Measurements from ENCODE around the gene BTG2.
A peak's percentile ranks its signal among the peaks of the same experiment; 100 is the strongest.

BTG2 gene

GRCh38 chr1:203276916-203277545 is 28.3 kb upstream of the BTG2 start:
- peak in 1 of 2 experiments; percentile 61 for DNase-seq

GRCh38 chr1:203278082-203278884 is 27.0 kb upstream of the BTG2 start:
- peak; percentile 90 to 96 for DNase-seq

- DNase-seq: no peak
Measured at GRCh38 chr1:203278885-203279406, 26.4 kb upstream of the BTG2 start.

- no peak for DNase-seq
Measured at GRCh38 chr1:203280061-203280460, 25.3 kb upstream of the BTG2 start.

GRCh38 chr1:203281033-203281432 is 24.3 kb upstream of the BTG2 start:
- no peak for DNase-seq

- no peak for DNase-seq
Measured at GRCh38 chr1:203281851-203282661, 23.3 kb upstream of the BTG2 start.

GRCh38 chr1:203282720-203283542 is 22.4 kb upstream of the BTG2 start:
- DNase-seq: no peak

- no peak for DNase-seq
Measured at GRCh38 chr1:203283597-203283996, 21.7 kb upstream of the BTG2 start.

GRCh38 chr1:203284411-203285123 is 20.8 kb upstream of the BTG2 start:
- DNase-seq: no peak

GRCh38 chr1:203286161-203286984 is 18.9 kb upstream of the BTG2 start:
- DNase-seq: peak in 1 of 2 experiments; percentile 37

- DNase-seq: no peak
Measured at GRCh38 chr1:203287109-203287893, 18.0 kb upstream of the BTG2 start.

GRCh38 chr1:203287898-203288297 is 17.4 kb upstream of the BTG2 start:
- DNase-seq: no peak

- no peak for DNase-seq
Measured at GRCh38 chr1:203288400-203288799, 16.9 kb upstream of the BTG2 start.

- no peak for DNase-seq
Measured at GRCh38 chr1:203289281-203289981, 15.9 kb upstream of the BTG2 start.

- no peak for DNase-seq
Measured at GRCh38 chr1:203289982-203290260, 15.4 kb upstream of the BTG2 start.

GRCh38 chr1:203290261-203291089 is 14.8 kb upstream of the BTG2 start:
- peak; percentile 86 to 94 for DNase-seq

- DNase-seq: no peak
Measured at GRCh38 chr1:203291201-203292096, 13.9 kb upstream of the BTG2 start.

- no peak for DNase-seq
Measured at GRCh38 chr1:203295796-203296195, 9.5 kb upstream of the BTG2 start.

All from NCI-H446 (cell line).